Activated naive CD4-positive, alpha-beta T cell treated with Interleukin-2 at 50 U/mL for 16 hours (primary cell): ENCODE measurements around the gene SLC2A9.

ENCODE experiments used
- DNase-seq: peaks from one replicate; pipeline ENCODE4 v3.0.0-alpha.2; 2020

The SLC2A9 gene

GRCh38 chr4:9880406-9881197 is 140.7 kb downstream of the SLC2A9 start:
- DNase-seq, result no peak

- DNase-seq, result no peak
Measured at GRCh38 chr4:9877123-9877522, 144.2 kb downstream of the SLC2A9 start.

- no peak for DNase-seq
Measured at GRCh38 chr4:9875516-9875915, 145.8 kb downstream of the SLC2A9 start.

- no peak for DNase-seq
Measured at GRCh38 chr4:9874385-9874784, 146.9 kb downstream of the SLC2A9 start.

- DNase-seq, result no peak
Measured at GRCh38 chr4:9870165-9870790, 151.0 kb downstream of the SLC2A9 start.

- no peak for DNase-seq
Measured at GRCh38 chr4:9867751-9868425, 153.4 kb downstream of the SLC2A9 start.

GRCh38 chr4:9866931-9867330 is 154.4 kb downstream of the SLC2A9 start:
- DNase-seq, result no peak

- no peak for DNase-seq
Measured at GRCh38 chr4:9861561-9861960, 159.7 kb downstream of the SLC2A9 start.

GRCh38 chr4:9859810-9860209 is 161.5 kb downstream of the SLC2A9 start:
- DNase-seq, result no peak

GRCh38 chr4:9849538-9849920 is 171.8 kb downstream of the SLC2A9 start:
- DNase-seq, result no peak

- DNase-seq, result no peak
Measured at GRCh38 chr4:9847968-9848748, 173.1 kb downstream of the SLC2A9 start.

- no peak for DNase-seq
Measured at GRCh38 chr4:9845791-9846493, 175.4 kb downstream of the SLC2A9 start.

- no peak for DNase-seq
Measured at GRCh38 chr4:9841072-9841471, 180.2 kb downstream of the SLC2A9 start.

GRCh38 chr4:9835430-9835829 is 185.9 kb downstream of the SLC2A9 start:
- DNase-seq, result no peak

- no peak for DNase-seq
Measured at GRCh38 chr4:9833421-9833820, 187.9 kb downstream of the SLC2A9 start.

- no peak for DNase-seq
Measured at GRCh38 chr4:9832640-9833039, 188.7 kb downstream of the SLC2A9 start.

GRCh38 chr4:9826551-9826950 is 194.7 kb downstream of the SLC2A9 start:
- DNase-seq, result no peak

- DNase-seq, result no peak
Measured at GRCh38 chr4:9825049-9825448, 196.2 kb downstream of the SLC2A9 start.

- DNase-seq, result no peak
Measured at GRCh38 chr4:9820343-9820742, 201.0 kb downstream of the SLC2A9 start.

- DNase-seq, result no peak
Measured at GRCh38 chr4:9816285-9816684, 205.0 kb downstream of the SLC2A9 start.

- no peak for DNase-seq
Measured at GRCh38 chr4:9812501-9813340, 208.6 kb downstream of the SLC2A9 start.

GRCh38 chr4:9811806-9812205 is 209.5 kb downstream of the SLC2A9 start:
- no peak for DNase-seq
